Right atrium auricular region (tissue), 2 donors: ENCODE results near the gene FEZ2. TPM values are rescaled to one million over a fixed set of nuclear protein-coding genes. Genes with fewer than 3 reads are reported as not detected.

Experiments used
- DNase-seq: peaks from one replicate; pipeline ENCODE4 v3.0.0-alpha.2; 2019; ENCODE audit warnings: low spot score
- H3K27ac ChIP-seq, 2 donors: fragments of 200-600 bp; sonication (generic); 1 replicate in 1 of 2; 2 replicates in 1 of 2; pipeline ENCODE4 v1.5.1; 2016 to 2019
- H3K27me3 ChIP-seq, 2 donors: fragments of 200-600 bp; sonication (generic); one replicate each; pipeline versions ENCODE4 v1.5.1 to v1.6.0; 2017 to 2019
- H3K36me3 ChIP-seq: fragments of 200-600 bp; sonication (generic); one replicate; pipeline ENCODE4 v1.5.1; 2016
- H3K4me1 ChIP-seq, 2 donors: fragments of 200-600 bp; sonication (generic); one replicate each; pipeline versions ENCODE4 v1.5.1 to v1.6.0; 2017 to 2019
- H3K4me3 ChIP-seq, 2 donors: fragments of 200-600 bp; sonication (generic); 1 replicate in 1 of 2; 2 replicates in 1 of 2; pipeline ENCODE4 v1.5.1; 2017 to 2019; ENCODE audit warnings: mild to moderate bottlenecking in 1 of 2, moderate library complexity in 1 of 2
- H3K9me3 ChIP-seq, 2 donors: fragments of 200-600 bp; sonication (generic); one replicate each; pipeline ENCODE4 v1.5.1; 2019
- total RNA-seq, 2 donors: library from RNA; depleted of rRNA; stranded (reverse); fragments of >200 nt; gene quantifications; one replicate each; pipeline ENCODE4 v1.1.0, GENCODE V29; 2016
- TF ChIP-seq, protein P1 (sequence below), 2 donors: fragments of 200-600 bp; sonication (generic); IDR thresholded peaks; one replicate each; pipeline ENCODE4 v1.5.1; 2019; ENCODE audit warnings: antibody characterized with exemption in 2 of 2

Gene FEZ2, protein sequence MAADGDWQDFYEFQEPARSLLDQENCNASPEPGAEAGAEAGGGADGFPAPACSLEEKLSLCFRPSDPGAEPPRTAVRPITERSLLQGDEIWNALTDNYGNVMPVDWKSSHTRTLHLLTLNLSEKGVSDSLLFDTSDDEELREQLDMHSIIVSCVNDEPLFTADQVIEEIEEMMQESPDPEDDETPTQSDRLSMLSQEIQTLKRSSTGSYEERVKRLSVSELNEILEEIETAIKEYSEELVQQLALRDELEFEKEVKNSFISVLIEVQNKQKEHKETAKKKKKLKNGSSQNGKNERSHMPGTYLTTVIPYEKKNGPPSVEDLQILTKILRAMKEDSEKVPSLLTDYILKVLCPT
- 10 to 100 TPM; 30.3 to 81.5 TPM for total RNA-seq

DNA sequence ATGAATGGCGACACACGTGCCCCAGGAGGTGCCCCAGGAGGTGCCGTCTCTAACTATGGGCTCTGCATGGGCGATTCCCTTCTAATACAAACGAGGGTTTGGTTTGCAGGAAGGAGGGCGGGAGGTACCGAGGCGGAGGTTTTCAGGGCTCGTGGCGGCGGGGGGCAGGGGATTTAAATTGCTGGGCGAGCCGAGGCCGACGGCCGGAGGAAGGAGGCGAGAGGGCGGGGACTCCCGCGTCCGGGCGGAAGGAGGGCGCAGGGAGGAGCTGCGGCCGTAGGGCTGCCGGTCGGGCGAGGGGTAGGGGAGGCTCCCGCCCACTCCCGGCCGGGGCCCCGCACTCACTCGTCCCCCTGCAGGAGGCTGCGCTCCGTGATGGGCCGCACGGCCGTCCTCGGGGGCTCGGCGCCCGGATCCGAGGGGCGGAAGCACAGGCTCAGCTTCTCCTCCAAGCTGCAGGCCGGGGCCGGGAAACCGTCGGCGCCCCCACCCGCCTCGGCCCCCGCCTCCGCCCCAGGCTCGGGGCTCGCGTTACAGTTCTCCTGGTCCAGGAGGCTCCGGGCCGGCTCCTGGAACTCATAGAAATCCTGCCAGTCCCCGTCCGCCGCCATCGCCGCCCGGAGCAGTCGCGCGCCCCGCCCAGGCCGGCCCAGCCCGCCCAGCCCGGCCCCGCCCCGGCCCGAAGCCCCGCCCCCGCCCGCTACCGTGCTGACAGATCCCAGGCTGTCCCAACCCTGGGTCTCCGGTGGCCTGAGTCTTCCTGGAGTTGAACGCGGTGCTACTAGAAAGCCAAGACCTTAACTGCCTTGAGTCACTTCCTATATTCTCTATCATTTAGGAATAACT lies at the start of gene FEZ2:
FEZ2 (minus strand) TSS at position 637 of the 846 bp plus-strand sequence; CDS start at position 611, 26 bp downstream.
- peak within 1 kb of the TSS; percentile 96 to 97 for H3K27ac ChIP-seq
- TF ChIP-seq, protein P1, sequence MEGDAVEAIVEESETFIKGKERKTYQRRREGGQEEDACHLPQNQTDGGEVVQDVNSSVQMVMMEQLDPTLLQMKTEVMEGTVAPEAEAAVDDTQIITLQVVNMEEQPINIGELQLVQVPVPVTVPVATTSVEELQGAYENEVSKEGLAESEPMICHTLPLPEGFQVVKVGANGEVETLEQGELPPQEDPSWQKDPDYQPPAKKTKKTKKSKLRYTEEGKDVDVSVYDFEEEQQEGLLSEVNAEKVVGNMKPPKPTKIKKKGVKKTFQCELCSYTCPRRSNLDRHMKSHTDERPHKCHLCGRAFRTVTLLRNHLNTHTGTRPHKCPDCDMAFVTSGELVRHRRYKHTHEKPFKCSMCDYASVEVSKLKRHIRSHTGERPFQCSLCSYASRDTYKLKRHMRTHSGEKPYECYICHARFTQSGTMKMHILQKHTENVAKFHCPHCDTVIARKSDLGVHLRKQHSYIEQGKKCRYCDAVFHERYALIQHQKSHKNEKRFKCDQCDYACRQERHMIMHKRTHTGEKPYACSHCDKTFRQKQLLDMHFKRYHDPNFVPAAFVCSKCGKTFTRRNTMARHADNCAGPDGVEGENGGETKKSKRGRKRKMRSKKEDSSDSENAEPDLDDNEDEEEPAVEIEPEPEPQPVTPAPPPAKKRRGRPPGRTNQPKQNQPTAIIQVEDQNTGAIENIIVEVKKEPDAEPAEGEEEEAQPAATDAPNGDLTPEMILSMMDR (IDR thresholded peaks at IDR 0.05) = no peak
- H3K27me3 ChIP-seq = no peaks in the 10 kb centered on the region
- peak; percentile 64 for DNase-seq
- no peaks in the 10 kb centered on the region for H3K9me3 ChIP-seq
- peaks cover 0 to 29% of the 10 kb centered on the region in 2 donors for H3K4me1 ChIP-seq
- H3K36me3 ChIP-seq = no peaks in the 10 kb centered on the region
- H3K4me3 ChIP-seq = peak within 1 kb of the TSS; percentile 99 to 100

DNA sequence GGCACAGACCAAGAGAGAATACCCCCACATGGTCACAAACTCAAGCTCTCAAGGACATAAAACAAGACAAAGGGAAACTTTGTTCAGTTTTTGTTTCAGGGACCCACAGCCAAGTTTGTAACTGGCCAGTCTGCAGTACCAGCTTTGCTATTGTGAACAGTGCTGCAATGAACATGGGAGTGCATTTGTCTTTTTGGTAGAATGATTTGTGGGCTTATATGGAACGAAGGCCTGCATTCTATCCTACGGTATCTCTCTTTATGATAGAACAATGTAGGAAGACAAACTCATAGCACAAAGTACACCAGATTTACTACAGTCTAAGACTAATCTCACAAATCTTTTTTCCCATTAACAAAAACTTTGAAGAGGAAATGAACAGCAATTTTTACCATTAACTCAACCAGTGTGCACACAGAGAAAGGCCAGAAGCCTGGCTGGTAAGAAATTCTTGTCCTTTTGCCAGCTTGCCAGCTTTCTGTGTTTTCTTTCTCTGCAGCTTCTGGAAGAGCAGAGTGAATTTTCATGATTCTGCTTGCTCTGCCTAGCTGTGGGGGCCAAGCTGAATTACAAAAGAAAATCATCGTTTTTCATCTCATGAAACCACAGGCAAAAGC lies 37.1 kb upstream of the FEZ2 start:
- TF ChIP-seq, protein P1 (IDR thresholded peaks at IDR 0.05) = no peak

DNA sequence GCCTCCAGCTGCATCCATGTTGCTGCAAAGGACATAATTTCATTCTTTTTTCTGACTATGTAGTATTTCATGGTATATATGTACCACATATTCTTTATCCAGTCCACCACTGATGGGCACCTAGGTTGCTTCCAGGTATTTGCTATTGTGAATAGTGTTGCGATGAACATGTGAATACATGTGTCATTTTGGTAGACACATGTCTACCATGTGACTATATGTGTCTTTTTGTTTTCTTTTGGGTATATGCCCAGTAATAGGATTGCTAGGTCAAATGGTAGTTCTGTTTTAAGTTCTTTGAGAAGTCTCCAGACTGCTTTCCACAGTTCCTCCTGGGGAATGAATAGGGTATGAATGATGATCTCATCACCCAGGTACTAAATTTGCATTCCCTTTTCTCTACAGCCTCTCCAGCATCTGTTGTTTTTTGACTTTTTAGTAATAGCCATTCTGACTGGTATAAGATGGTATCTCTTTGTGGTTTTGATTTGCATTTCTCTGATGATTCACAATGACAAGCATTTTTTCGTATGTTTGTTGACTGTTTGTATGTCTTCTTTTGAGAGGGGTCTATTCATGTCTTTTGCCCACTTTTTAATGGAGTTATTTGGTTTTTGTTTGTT lies 35.6 kb upstream of the FEZ2 start:
- no peak for DNase-seq
- H3K36me3 ChIP-seq = no peaks in the 10 kb centered on the region

More for the DNA sequence above, 37.1 kb upstream of the FEZ2 start:
- Histone ChIP-seq H3K27ac (no peak overlapping the region), H3K4me3 (no peak overlapping the region), H3K4me1 (no peaks in the 10 kb centered on the region), H3K36me3 (no peaks in the 10 kb centered on the region), H3K9me3 (no peaks in the 10 kb centered on the region), H3K27me3 (peaks cover 0 to 2% of the 10 kb centered on the region in 2 donors)
- no peak for DNase-seq

DNA sequence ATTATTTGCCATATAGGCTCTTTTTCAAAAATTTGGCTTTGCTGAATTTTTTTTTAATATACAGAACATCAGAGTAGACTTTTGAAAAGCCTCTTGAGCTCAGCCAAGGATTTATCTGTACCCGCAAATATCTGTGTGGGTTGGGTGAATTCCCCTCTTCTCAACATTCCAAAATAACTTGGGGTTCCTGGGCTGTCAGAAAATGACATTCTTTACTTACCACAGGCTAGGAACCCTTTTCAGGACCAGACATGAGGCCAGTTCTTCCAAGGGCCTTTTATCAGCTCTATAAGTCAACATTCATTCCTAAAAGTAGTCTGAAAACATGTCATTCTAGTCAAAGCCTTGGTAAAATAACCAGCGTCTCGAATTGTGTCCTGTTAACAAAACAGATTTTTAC lies 28.8 kb upstream of the FEZ2 start:
- no peaks in the 10 kb centered on the region for H3K4me1 ChIP-seq
- no peak overlapping the region for H3K4me3 ChIP-seq
- H3K9me3 ChIP-seq = peaks cover 8 to 22% of the 10 kb centered on the region in 2 donors
- no peak for DNase-seq
- H3K27ac ChIP-seq = no peak overlapping the region
- no peaks in the 10 kb centered on the region for H3K27me3 ChIP-seq
- no peaks in the 10 kb centered on the region for H3K36me3 ChIP-seq
- TF ChIP-seq, protein P1 (IDR thresholded peaks at IDR 0.05) = no peak

More for the DNA sequence above, 35.6 kb upstream of the FEZ2 start:
- no peaks in the 10 kb centered on the region for H3K4me1 ChIP-seq
- H3K27me3 ChIP-seq = peaks cover 0 to 2% of the 10 kb centered on the region in 2 donors
- H3K27ac ChIP-seq = no peak overlapping the region
- H3K9me3 ChIP-seq = no peaks in the 10 kb centered on the region
- no peak overlapping the region for H3K4me3 ChIP-seq
- TF ChIP-seq, protein P1 (IDR thresholded peaks at IDR 0.05) = no peak

DNA sequence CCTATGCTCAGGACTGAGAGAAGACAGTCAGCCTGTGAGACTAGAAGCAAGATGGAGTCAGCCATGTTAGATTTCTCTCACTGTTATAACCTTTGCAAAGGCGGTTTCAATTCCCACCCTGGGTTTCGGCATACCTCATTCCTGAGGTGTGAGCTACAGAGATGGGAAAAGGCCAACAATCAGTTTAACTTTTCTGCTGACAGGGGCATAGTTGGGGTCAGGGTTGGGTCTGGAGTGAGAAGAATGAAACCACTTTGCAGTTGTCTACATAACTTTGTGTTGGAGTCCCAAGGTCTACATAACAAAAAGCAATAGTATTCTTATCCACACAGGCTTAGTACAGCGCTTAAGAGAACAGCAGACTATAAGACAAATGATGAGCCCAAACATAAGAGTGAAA lies 28.1 kb upstream of the FEZ2 start:
- peaks cover 8 to 22% of the 10 kb centered on the region in 2 donors for H3K9me3 ChIP-seq
- no peak overlapping the region for H3K27ac ChIP-seq
- H3K4me3 ChIP-seq = no peak overlapping the region
- H3K27me3 ChIP-seq = no peaks in the 10 kb centered on the region
- H3K36me3 ChIP-seq = no peaks in the 10 kb centered on the region
- DNase-seq = no peak
- TF ChIP-seq, protein P1 (IDR thresholded peaks at IDR 0.05) = no peak
- H3K4me1 ChIP-seq = no peaks in the 10 kb centered on the region
